K562 (cell line): ENCODE results near the gene SMAD5. TPM values are rescaled to one million over a fixed set of nuclear protein-coding genes. Genes with fewer than 3 reads are reported as not detected.

ENCODE experiments used
- ATAC-seq: fragments of 200-7000 bp; cut with Tn5 transposase; 3 replicates; pipeline ENCODE4 v1.9.1; 2020; ENCODE audit warnings: moderate library complexity
- BruUV-seq: library from RNA; stranded (reverse); fragments of 400-500 nt; replicated peaks from 2 replicates; lab custom pipeline; 2021; lab: Mats Ljungman, UMichigan
- CTCF ChIA-PET: fragments of 300-600 bp; formaldehyde crosslinking; extraction: SDS; loops from one replicate; lab custom pipeline; 2021; ENCODE audit warnings: low intra/inter-chr PET ratio; lab: Yijun Ruan, JAX
- POLR2A ChIA-PET: fragments of 300-600, 350-650 bp; sonication (Branson Sonifier 250); formaldehyde crosslinking; extraction: SDS; loops from one replicate; lab custom pipeline; 2021; ENCODE audit warnings: antibody characterized with exemption, inconsistent platforms; lab: Yijun Ruan, JAX
- DNase-seq, 4 experiments: peaks; one replicate each; pipeline versions ENCODE4 v3.0.0 to v3.0.0-alpha.2; 2011 to 2018; ENCODE audit warnings: low spot score in 3 of 4, mixed read lengths in 3 of 4; ENCODE audit errors: extremely low read depth in 1 of 4
- FAIRE-seq: peaks from 2 replicates; lab custom pipeline; 2011; peaks lifted over from hg19 to GRCh38; lab: Jason Lieb, UNC
- H2AFZ ChIP-seq: 2 replicates; pipeline ENCODE4 v1.6.0; 2011; ENCODE audit warnings: low read depth, low read length, control low read depth, inconsistent platforms
- H3K27ac ChIP-seq: fragments of 200-600 bp; 3 replicates; pipeline ENCODE4 v1.8.0; 2011; ENCODE audit warnings: low read depth, mild to moderate bottlenecking, control low read depth, inconsistent platforms, low read length, moderate library complexity, mixed read lengths; ENCODE audit errors: extremely low read depth
- H3K27me3 ChIP-seq, 2 experiments: fragments of 300-600 bp in 1 of 2; 2 replicates in 1 of 2; 3 replicates in 1 of 2; pipeline versions ENCODE4 v1.6.0 to v1.8.0; 2011; ENCODE audit warnings: inconsistent platforms in 2 of 2, low read length in 2 of 2, mild to moderate bottlenecking in 1 of 2, mixed read lengths in 1 of 2, moderate library complexity in 1 of 2; ENCODE audit not compliant: control insufficient read depth in 2 of 2, insufficient read depth in 2 of 2
- H3K36me3 ChIP-seq: fragments of 300-600 bp; 3 replicates; pipeline ENCODE4 v1.8.0; 2011; ENCODE audit warnings: mild to moderate bottlenecking, low read length, inconsistent platforms; ENCODE audit not compliant: control insufficient read depth, insufficient read depth
- H3K4me1 ChIP-seq, 2 experiments: fragments of 200-600 bp in 1 of 2; replicated peaks in 1 of 2; 2 replicates in 1 of 2; 3 replicates in 1 of 2; pipeline versions ENCODE4 v1.5.1 to v1.8.0; 2011; ENCODE audit warnings: inconsistent platforms in 2 of 2, low read length in 2 of 2, mild to moderate bottlenecking in 1 of 2, mixed read lengths in 1 of 2, moderate library complexity in 1 of 2; ENCODE audit not compliant: control insufficient read depth in 2 of 2, insufficient read depth in 2 of 2
- H3K4me2 ChIP-seq: 2 replicates; pipeline ENCODE4 v1.6.1; 2011; ENCODE audit warnings: low read length, control low read depth, inconsistent platforms, mixed read lengths; ENCODE audit not compliant: insufficient read depth
- H3K4me3 ChIP-seq: fragments of 200-600 bp; sonication (generic), shearing (Covaris generic); 2 replicates; pipeline ENCODE4 v1.5.1; 2016; ENCODE audit warnings: control low read depth, inconsistent platforms
- H3K79me2 ChIP-seq: fragments of 200-600 bp; 3 replicates; pipeline ENCODE4 v1.8.0; 2011; ENCODE audit warnings: low read length, inconsistent platforms; ENCODE audit not compliant: control insufficient read depth, insufficient read depth
- H3K9ac ChIP-seq, 2 experiments: 2 replicates each; pipeline versions ENCODE4 v1.6.0 to v1.6.1; 2011; ENCODE audit warnings: low read depth in 2 of 2, low read length in 2 of 2, control low read depth in 1 of 2, inconsistent platforms in 1 of 2, mild to moderate bottlenecking in 1 of 2, mixed read lengths in 1 of 2; ENCODE audit not compliant: insufficient read depth in 1 of 2
- H3K9me1 ChIP-seq: one replicate; pipeline ENCODE4 v1.6.0; 2011; ENCODE audit warnings: inconsistent platforms, mild to moderate bottlenecking, low read length, moderate library complexity; ENCODE audit not compliant: control insufficient read depth, insufficient read depth
- H3K9me3 ChIP-seq: replicated peaks from 2 replicates; pipeline ENCODE4 v1.5.1; 2011; ENCODE audit warnings: low read depth, low read length, inconsistent platforms; ENCODE audit not compliant: control insufficient read depth, insufficient read depth
- H4K20me1 ChIP-seq: replicated peaks from 2 replicates; pipeline ENCODE4 v1.6.1; 2011; ENCODE audit warnings: low read length, inconsistent platforms, mixed read lengths; ENCODE audit not compliant: control insufficient read depth, insufficient read depth
- BHLHE40 ChIP-seq: IDR thresholded peaks from 2 replicates; pipeline ENCODE4 v1.6.1; 2011; ENCODE audit warnings: low read length, improper control_type of control experiment
- CBFA2T3 ChIP-seq: fragments of 450-650 bp; IDR thresholded peaks from 2 replicates; pipeline ENCODE4 v1.6.1; 2017
- FOXP1 ChIP-seq: sonication (generic); formaldehyde crosslinking; IDR thresholded peaks from 2 replicates; pipeline ENCODE4 v1.8.0; 2022; ENCODE audit warnings: mild to moderate bottlenecking, missing genetic modification reagents
- ZBTB8A ChIP-seq: fragments of 450-650 bp; IDR thresholded peaks from 2 replicates; pipeline ENCODE4 v1.6.1; 2018; ENCODE audit warnings: mild to moderate bottlenecking, moderate library complexity; ENCODE audit not compliant: partially characterized antibody
- ZFX ChIP-seq: sonication (generic); formaldehyde crosslinking; IDR thresholded peaks from 2 replicates; pipeline ENCODE4 v1.8.0; 2022; ENCODE audit warnings: mild to moderate bottlenecking, missing genetic modification reagents, moderate library complexity
- ZNF12 ChIP-seq: sonication (generic); formaldehyde crosslinking; IDR thresholded peaks from 2 replicates; pipeline ENCODE4 v1.4.0; 2020; ENCODE audit warnings: mild to moderate bottlenecking, missing genetic modification reagents
- WGBS: fragments of 100-300 bp; shearing (Covaris generic); methylation state at CpG from one replicate; pipeline ENCODE4 v1.1.6; 2016; ENCODE audit warnings: low coverage, mixed read lengths; ENCODE audit not compliant: insufficient coverage; ENCODE audit errors: missing lambda C conversion rate; 5-methylcytosine and 5-hydroxymethylcytosine counted together
- in situ Hi-C: fragments of 300-500 bp; cut with MboI; formaldehyde crosslinking; loops from 4 replicates; pipeline ENCODE4 v1.15.0; 2018; ENCODE audit warnings: inconsistent platforms, mixed read lengths
- intact Hi-C: fragments of 100-400 bp; cut with micrococcal nuclease; formaldehyde crosslinking; loops from 2 replicates; pipeline ENCODE4 v1.14.2; 2022
- polyA plus RNA-seq, 8 experiments: library from polyadenylated mRNA; depleted of rRNA in 4 of 8; stranded (reverse) in 5 of 8; unstranded in 3 of 8; fragments of >200 nt; fragmentation: Nextera tagmentation in 2 of 8; fragmentation: Illumina TruSeq in 1 of 8; extraction: Ambion mirVana in 2 of 8; extraction: Trizol in 1 of 8; gene quantifications; 2 replicates each; pipeline versions ENCODE4 v1.2.1 to v1.2.3, GENCODE V29; 2011 to 2014; ENCODE audit warnings: inconsistent platforms in 1 of 8, missing spikeins in 1 of 8
- total RNA-seq, 7 experiments: library from RNA; depleted of rRNA in 6 of 7; stranded (reverse); fragments of >200 nt in 6 of 7; fragmentation: Illumina TruSeq in 2 of 7; extraction: Trizol in 2 of 7; gene quantifications; 2 replicates each; pipeline versions ENCODE4 v1.2.1 to v1.2.3, GENCODE V29; 2011 to 2021; ENCODE audit warnings: low replicate concordance in 1 of 7
- TF ChIP-seq, protein P1 (sequence below), 2 experiments: IDR thresholded peaks in 1 of 2; conservative IDR thresholded peaks in 1 of 2; 2 replicates each; pipeline ENCODE4 v1.6.1; 2016; ENCODE audit warnings: low read depth in 2 of 2, mild to moderate bottlenecking in 1 of 2, missing compliant biosample characterization in 1 of 2, missing genetic modification characterization in 1 of 2, moderate library complexity in 1 of 2
- TF ChIP-seq, protein P2 (sequence below): fragments of 200-800 bp; sonication (Bioruptor generic); IDR thresholded peaks from 2 replicates; pipeline ENCODE4 v1.6.1; 2017; ENCODE audit warnings: missing genetic modification characterization, missing compliant biosample characterization

SMAD5 gene
- total and polyA plus RNA-seq, 9 of the 15 experiments (the other 6 are each of a cell fraction or from before 2014, with no cell fraction given): 12.4 to 53.9 (median 20.3) TPM

DNA sequence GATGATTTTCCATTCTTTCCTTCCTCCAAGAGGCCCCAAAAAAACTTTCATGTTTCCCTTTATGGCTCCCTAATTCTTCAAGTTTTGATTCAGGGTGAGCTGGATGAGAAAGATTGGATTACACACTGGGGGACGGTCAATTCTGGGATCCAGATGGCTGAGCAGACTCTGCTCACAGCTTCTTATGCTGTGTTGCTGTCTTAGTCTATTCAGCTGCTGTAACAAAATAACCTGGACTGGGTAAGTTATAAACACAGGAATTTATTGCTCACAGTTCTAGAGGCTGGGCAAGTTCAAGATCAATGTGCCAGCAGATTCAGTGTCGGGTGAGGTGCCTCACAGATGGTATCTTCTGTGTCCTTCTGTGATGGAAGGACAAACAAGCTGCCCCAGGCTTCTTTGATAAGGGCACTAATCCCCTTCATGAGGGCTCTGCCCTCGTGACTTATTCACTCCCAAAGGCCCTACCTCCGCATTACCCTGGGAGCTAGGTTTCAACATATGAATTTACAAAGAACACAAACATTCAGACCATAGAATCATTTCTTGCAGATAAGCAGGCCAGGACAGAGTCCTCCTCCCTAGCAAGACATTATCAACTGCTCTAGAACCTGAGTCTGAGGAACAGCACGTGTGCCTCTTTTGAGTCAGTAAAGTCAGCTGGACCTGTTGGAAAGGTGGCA lies 23.1 kb upstream of the SMAD5 start:
- ChIA-PET POLR2A (interaction anchor here (0.5 to 1.1 kb wide), 4 partner anchors 9 to 31 kb away, joined by 3 read pairs; no protein-coding TSS in a partner anchor), CTCF (no interaction called here)
- in situ Hi-C loops (no loop called here), intact Hi-C loops (no loop called here)
- H2AFZ ChIP-seq: no peak overlapping the region
- no peak overlapping the region for H3K27ac ChIP-seq
- ATAC-seq: no peak
- DNase-seq: no peak
- no peak overlapping the region for H3K4me3 ChIP-seq
- TF ChIP-seq ZNF12 (CRISPR knock-in tag) (peak; percentile 93), BHLHE40 (0 out of 2 replicates have a peak, but pooled peaks have one; percentile 30), ZFX (CRISPR knock-in tag) (no peak), CBFA2T3 (peak; percentile 22; the same call in 1 of the 2 replicates), ZBTB8A (no peak), FOXP1 (CRISPR knock-in tag) (no peak)
- TF ChIP-seq, protein P1, sequence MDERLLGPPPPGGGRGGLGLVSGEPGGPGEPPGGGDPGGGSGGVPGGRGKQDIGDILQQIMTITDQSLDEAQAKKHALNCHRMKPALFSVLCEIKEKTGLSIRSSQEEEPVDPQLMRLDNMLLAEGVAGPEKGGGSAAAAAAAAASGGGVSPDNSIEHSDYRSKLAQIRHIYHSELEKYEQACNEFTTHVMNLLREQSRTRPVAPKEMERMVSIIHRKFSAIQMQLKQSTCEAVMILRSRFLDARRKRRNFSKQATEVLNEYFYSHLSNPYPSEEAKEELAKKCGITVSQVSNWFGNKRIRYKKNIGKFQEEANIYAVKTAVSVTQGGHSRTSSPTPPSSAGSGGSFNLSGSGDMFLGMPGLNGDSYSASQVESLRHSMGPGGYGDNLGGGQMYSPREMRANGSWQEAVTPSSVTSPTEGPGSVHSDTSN (CRISPR knock-in tag; IDR thresholded peaks at IDR 0.05; ENCODE audit: low read depth): no peak
- TF ChIP-seq, protein P1 (tag; conservative IDR thresholded peaks at IDR 0.05; ENCODE audit: low read depth): no peak
- TF ChIP-seq, protein P2, sequence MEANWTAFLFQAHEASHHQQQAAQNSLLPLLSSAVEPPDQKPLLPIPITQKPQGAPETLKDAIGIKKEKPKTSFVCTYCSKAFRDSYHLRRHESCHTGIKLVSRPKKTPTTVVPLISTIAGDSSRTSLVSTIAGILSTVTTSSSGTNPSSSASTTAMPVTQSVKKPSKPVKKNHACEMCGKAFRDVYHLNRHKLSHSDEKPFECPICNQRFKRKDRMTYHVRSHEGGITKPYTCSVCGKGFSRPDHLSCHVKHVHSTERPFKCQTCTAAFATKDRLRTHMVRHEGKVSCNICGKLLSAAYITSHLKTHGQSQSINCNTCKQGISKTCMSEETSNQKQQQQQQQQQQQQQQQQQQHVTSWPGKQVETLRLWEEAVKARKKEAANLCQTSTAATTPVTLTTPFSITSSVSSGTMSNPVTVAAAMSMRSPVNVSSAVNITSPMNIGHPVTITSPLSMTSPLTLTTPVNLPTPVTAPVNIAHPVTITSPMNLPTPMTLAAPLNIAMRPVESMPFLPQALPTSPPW (CRISPR knock-in tag): no peak
- no peaks in the 10 kb centered on the region for H3K36me3 ChIP-seq
- peaks cover 5 to 17% of the 10 kb centered on the region in 2 experiments; a peak in 4 of 5 replicates for H3K27me3 ChIP-seq
- BruUV-seq: no TSS peak
- H3K4me1 ChIP-seq: no peaks in the 10 kb centered on the region; a peak in 2 of 5 replicates
- no peaks in the 10 kb centered on the region for H3K79me2 ChIP-seq
- no peaks in the 10 kb centered on the region for H4K20me1 ChIP-seq
- no peak for FAIRE-seq
- 4% methylated on average over 5 of the region's 5 CpGs for WGBS
- no peaks in the 10 kb centered on the region for H3K9me3 ChIP-seq
- no peak overlapping the region for H3K9ac ChIP-seq
- no peaks in the 10 kb centered on the region for H3K9me1 ChIP-seq
- no peak overlapping the region for H3K4me2 ChIP-seq
